Kidney tubule cell (primary cell): ENCODE results near the gene HAUS3.
A peak's percentile ranks its signal among the peaks of the same experiment; 100 is the strongest.
"Not testable (repeated sequence)": the region's sequence is repeated elsewhere in the genome, so short reads cannot be mapped to it uniquely, and the experiment has no call there.

Experiments
- DNase-seq: peaks from one replicate; pipeline ENCODE4 v3.0.0-alpha.2; 2018; ENCODE audit warnings: low spot score

Gene HAUS3

GRCh38 chr4:2220016-2220630 lies 21.8 kb downstream of the HAUS3 start:
- DNase-seq, result peak; percentile 74

- no peak for DNase-seq
Measured at GRCh38 chr4:2219233-2219760, 22.6 kb downstream of the HAUS3 start.

GRCh38 chr4:2218436-2218835 lies 23.5 kb downstream of the HAUS3 start:
- DNase-seq, result no peak

GRCh38 chr4:2217726-2218125 lies 24.2 kb downstream of the HAUS3 start:
- DNase-seq, result peak; percentile 94

GRCh38 chr4:2212831-2213230 lies 29.1 kb downstream of the HAUS3 start:
- peak; percentile 58 for DNase-seq

- not testable (repeated sequence) for DNase-seq
Measured at GRCh38 chr4:2202789-2203188, 39.1 kb downstream of the HAUS3 start.

- peak; percentile 17 for DNase-seq
Measured at GRCh38 chr4:2194496-2194895, 47.4 kb downstream of the HAUS3 start.

GRCh38 chr4:2193326-2193725 lies 48.6 kb downstream of the HAUS3 start:
- DNase-seq, result no peak

GRCh38 chr4:2186865-2187172 lies 55.1 kb downstream of the HAUS3 start:
- DNase-seq, result no peak

GRCh38 chr4:2186133-2186864 lies 55.6 kb downstream of the HAUS3 start:
- peak; percentile 71 for DNase-seq

- no peak for DNase-seq
Measured at GRCh38 chr4:2183394-2183793, 58.5 kb downstream of the HAUS3 start.

GRCh38 chr4:2182994-2183393 lies 58.9 kb downstream of the HAUS3 start:
- no peak for DNase-seq

GRCh38 chr4:2180410-2180809 lies 61.5 kb downstream of the HAUS3 start:
- no peak for DNase-seq

GRCh38 chr4:2179717-2180116 lies 62.2 kb downstream of the HAUS3 start:
- no peak for DNase-seq

GRCh38 chr4:2178986-2179385 lies 62.9 kb downstream of the HAUS3 start:
- no peak for DNase-seq
